Activated gamma-delta T cell treated with Interleukin-2 at 50 U/mL for 16 hours (primary cell): Measurements from ENCODE around the gene ADAD2.

Experiments
- DNase-seq: peaks from one replicate; pipeline ENCODE4 v3.0.0-alpha.2; 2020

The ADAD2 gene

DNA sequence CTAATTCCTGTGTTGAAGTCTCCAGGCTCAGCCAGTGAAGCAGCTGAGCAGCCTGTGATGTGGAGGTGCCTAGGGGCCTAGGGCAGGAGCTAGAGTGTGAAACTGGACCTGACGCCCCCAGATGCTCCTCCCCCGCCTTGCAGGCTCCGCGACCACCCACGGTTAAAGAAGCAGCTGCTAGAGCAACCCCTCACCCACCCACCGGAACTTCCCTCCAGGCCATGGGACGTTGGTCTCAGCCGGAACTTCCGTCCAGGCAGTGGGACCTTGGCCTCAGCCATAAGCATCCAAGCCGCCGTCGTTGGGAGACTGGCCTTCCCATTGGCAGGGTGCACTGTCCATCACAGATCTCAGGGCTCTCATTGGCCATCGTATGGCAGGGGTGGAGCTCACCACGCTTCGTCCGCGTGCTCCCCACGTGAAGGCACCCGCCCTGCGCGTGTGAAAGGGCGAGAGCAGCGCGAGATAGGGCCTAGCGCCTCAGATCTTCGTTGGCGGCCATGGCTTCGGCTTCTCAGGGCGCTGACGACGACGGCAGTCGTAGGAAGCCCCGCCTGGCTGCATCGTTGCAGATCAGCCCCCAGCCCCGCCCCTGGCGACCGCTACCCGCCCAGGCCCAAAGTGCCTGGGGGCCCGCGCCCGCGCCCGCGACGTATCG, at the start of gene ADAD2:
ADAD2 (plus strand) TSS at position 427 of the 658 bp plus-strand sequence; CDS start at position 501, 74 bp downstream.
- DNase-seq, result no peak

GRCh38 chr16:84143081-84143480, 47.9 kb upstream of the ADAD2 start:
- DNase-seq, result no peak

GRCh38 chr16:84143784-84144199, 47.2 kb upstream of the ADAD2 start:
- no peak for DNase-seq

DNA sequence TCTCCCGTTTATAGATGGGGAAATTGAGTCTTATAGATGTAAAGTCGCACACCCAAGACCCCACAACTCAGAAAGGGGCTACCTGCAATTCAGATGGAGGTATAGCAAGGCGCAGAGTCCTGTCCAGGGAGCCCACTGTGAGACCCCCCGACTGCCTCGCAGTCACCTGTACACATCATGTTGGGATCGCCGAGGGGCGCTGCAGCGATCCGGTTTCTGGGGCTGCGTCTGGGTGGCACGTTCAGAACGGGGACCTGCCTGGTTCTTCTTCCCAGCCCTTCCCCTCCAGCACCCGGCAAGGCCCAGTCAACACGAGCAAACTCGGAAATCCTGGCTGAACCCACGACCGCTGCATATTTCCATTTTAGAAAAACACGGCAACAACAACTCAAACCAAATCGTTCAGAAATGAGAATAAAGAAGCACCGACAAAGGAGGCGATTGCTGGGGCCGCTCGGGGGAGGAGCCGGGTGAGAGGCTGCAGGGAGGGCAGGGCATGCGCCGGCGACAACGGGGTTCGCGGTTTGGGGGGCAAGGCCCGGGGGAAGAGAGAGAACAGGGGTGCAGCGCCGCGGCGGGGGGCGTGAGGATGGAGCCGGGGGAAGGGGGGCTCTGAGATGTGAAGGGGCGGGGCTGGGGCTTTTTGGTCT, 46.6 kb upstream of the ADAD2 start:
- DNase-seq, result peak; percentile 43

DNA sequence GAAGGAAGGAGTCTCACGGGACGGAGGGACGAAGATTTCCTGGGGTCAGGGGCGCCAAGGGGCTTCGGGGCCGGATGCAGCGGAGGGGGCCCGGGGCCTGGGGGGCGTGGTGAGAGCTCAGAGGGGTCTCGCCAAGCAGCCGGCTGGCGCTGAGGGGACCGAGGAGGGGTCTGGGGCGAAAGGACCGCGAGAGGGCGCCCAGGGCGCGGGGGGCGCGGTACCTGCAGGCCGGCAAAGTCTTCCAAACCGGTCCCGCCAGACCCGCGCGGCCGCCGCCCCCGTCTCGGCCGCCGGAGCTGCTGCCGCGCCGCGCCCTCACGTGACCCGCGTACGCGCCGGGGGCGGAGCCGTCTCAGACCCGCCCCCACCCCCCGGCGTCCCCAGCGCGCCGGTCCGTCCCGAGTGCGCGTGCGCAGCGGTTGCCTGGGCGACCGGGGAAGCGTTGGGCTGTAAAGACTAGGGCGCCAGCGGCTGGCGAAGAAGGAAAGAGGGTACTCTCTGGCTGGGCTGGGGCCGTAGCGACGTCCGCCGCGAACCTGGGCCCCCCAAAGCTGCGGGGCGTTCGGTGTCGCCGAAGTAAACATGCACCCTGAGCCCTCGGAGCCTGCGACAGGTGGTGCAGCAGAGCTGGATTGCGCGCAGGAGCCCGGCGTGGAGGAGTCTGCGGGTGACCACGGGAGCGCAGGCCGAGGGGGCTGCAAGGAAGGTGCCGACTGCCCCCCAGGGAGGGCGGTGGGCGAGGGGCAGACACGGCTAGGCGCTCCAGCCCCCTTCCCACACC, 45.9 kb upstream of the ADAD2 start, which contains the start of the genes DNAAF1 and HSDL1:
DNAAF1 (plus strand) TSS at position 450 of the 781 bp plus-strand sequence; CDS start at position 583, 133 bp downstream.
HSDL1 (minus strand) TSS at position 319 of the 781 bp plus-strand sequence. CDS start 13,856 bp downstream, outside the sequence.
- peak; percentile 94 for DNase-seq

DNA sequence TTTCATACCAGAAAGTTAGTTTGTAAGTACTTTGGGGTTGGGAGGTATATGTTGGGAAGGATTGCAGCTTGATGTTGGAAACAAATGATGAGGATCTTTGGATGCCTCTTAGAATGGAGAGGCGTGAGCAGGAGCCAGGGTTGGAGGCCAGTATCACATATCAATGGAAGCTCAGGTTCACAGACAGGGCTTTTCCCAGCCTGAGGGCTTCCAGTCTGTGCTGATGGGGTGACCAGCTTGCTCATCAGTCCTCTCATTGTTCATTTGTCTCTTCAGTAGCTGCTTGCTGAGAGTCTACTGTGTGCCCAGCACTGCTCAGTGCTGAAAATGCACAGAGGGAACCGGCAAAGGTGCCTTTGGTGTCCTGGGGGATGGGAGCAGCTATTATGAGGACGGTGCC, 40.0 kb upstream of the ADAD2 start:
- no peak for DNase-seq

DNA sequence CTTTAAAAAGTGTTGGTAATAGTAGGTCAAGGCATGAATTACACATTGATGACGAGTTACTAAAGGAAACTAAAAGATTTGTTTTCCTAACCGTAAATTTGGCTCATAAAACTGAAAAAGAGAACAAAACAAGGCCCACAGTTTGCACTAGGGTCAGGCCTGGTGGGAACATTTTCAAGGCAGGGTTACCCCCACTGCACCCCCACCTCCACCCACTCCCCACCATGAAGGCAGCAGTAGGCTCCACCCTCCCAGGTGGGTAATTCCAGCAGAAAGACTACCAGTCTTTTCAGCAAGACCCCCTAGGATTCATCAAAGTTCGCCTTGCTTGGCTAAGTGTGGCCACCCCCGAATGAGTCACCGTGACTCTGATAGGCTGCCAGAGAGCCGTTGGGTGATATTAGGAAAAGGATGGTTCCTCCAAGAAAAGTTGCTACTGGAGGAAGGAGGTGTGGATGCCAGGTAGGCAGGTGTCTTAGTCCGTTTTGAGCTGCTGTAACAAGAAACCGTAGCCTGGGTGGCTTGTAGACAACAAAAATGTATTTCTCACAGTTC, 37.2 kb upstream of the ADAD2 start:
- no peak for DNase-seq

- no peak for DNase-seq
Measured at GRCh38 chr16:84155226-84155625, 35.7 kb upstream of the ADAD2 start.

- DNase-seq, result no peak
Measured at GRCh38 chr16:84155771-84156170, 35.2 kb upstream of the ADAD2 start.

DNA sequence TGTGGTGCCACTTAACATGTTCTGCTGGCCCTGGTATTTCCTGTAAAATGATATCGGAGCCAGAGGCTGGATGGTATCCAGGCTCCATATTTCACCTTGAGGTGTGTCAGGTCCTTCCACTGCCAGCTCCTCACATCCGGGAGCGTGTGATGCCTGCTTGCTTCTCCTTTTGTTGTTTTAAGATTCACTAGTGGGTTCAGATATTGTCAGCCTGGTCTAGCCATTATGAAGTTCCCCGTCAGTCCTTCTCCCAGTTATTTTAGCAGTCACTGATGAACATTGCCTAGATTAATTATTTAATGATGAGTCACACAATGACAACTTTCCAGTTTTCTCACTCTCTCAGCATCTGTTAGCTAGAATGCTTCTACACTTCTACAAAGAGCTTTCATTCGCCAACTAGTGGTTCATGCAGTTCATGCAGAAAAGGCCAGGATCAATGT, 34.6 kb upstream of the ADAD2 start:
- DNase-seq, result no peak

DNA sequence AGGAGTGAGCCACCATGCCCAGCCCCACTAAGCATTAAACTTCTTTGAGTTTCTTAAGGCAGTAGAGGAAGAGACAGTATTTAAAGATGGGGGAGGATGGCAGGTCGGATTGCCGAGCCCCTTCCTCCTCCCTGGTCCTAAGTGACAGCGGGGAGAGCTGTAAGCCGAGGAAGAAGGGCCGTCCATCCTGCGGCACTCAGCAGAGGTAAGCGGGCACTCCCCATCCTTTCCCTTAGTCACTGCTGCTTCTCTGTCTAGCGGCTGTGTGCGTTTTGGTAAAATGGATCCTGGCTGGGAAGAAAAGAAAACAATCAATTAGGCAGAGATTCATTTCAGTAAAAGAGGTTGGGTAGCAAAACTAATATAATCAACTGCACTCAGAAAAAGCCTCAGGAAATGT, 31.9 kb upstream of the ADAD2 start:
- DNase-seq, result no peak

- DNase-seq, result no peak
Measured at GRCh38 chr16:84159800-84160199, 31.2 kb upstream of the ADAD2 start.

DNA sequence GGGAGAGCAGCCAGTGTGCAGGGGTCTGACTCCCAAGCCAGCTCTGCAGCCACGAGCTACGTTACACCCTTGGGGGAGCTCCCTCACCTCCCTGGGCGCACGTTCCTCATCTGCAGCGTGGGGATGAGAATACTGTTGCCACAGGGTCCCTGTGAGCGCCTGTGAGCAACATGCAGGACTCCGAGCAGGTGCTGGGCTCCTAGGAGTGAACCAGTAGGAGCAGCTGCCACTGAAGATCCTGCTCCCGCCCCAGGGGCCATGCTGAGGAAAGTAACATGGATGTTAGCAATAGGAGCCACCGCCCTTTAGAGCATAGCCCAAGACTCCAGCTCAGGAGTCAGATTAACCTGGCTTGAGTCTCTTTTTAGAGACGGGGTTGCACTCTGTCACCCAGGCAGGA, 29.9 kb upstream of the ADAD2 start:
- no peak for DNase-seq

DNA sequence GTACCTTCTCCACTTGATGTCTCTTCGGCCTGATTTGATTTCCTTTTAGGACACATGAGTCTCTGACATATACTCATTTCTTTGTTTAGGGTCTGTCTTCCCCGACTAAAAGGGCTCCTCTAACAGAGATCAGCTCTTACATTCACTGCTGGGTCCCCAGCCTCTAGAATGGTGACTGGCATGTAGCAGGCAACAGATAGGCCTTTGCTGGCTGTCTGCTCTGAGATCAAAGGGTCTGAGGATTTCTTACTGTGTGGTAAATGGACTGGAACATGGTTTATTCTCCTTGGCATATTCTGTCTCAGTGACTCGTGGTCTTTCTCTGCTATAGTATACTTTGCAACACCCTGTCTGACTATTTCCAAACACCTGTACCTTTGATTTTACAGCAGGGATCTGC, 29.2 kb upstream of the ADAD2 start:
- DNase-seq, result no peak

DNA sequence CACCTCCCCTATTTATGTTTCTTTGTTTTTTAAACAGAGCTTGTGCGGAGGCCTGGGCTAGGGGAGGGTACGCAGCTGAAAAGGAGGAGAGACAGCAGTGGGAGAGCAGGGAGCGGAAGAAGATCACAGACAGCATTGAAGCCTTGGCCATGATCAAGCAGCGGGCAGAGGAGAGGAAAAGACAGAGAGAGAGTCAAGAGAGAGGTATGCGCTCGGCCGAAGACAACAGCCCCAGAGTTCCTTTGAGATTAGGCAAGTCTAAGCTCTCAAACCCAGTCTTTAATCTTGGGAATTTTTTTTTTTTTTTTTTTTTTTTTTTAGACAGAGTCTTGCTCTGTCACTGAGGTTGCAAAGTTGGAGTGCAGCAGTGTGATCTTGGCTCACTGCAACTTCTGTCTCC, 25.2 kb upstream of the ADAD2 start:
- no peak for DNase-seq

GRCh38 chr16:84166796-84167695, 23.9 kb upstream of the ADAD2 start:
- no peak for DNase-seq

DNA sequence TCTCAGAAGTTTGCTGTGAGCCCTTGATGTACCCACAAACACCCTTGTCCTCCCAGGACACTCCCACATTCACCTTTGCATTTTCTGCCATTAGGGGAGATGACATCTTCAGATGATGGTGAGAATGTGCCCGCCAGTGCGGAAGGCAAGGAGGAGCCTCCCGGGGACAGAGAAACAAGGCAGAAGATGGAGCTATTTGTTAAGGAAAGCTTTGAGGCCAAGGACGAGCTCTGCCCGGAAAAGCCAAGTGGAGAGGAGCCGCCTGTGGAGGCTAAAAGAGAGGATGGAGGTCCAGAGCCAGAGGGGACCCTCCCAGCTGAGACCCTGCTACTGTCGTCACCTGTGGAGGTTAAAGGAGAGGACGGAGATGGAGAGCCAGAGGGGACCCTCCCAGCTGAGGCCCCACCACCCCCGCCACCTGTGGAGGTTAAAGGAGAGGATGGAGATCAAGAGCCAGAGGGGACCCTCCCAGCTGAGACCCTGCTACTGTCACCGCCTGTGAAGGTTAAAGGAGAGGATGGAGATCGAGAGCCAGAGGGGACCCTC, 21.1 kb upstream of the ADAD2 start:
- DNase-seq, result no peak

DNA sequence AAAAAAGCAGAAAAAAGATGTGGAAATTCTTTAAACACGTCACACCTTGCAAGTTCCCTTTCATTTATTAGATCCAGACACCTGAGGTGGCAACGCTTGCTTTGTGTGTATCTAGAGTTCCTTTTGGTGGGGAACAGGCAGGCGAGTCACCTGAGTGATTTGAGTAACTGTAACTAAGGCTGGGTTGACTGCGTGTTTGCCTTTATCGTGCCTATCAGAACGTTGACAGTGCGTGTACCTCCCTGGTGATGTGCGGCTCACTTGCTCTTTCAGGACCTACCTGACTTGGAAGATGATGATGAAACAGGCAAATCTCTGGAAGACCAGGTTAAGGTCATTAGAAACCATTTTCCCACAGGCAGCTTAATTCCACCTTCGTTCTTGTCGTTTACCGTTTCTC, 16.6 kb upstream of the ADAD2 start:
- no peak for DNase-seq

DNA sequence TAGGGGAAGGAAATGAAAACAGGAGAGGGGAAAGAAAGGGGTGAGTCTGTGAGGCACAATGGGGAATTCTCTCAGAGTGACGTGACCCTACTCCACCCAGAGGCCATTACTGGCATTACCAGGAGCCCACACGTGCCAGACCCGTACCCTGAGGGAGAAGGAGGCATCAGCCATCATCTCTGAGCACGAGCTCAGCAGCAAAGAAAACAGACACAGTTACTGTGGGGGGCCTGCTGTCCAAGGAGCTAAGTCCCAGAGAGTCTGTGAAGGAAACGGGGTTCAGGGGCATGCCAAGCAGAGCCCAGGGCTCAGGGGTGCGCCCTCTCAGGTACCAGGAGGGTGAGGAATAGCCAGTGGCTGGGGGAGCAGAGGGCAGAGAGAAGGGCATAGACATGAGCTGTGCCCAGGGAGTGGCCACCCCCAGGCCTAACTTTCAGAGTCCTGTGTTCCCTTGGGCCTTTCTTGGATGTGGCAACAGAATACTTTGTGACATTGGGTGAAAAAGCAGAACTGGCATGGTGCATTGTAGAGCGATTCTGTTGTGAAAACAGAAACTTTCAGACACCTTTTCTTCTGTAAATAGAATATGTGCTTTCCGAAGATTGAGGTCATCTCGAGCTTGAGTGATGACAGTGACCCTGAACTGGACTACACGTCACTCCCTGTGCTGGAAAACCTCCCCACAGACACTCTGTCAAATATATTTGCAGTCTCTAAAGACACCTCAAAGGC, 15.4 kb upstream of the ADAD2 start:
- DNase-seq, result peak; percentile 34

DNA sequence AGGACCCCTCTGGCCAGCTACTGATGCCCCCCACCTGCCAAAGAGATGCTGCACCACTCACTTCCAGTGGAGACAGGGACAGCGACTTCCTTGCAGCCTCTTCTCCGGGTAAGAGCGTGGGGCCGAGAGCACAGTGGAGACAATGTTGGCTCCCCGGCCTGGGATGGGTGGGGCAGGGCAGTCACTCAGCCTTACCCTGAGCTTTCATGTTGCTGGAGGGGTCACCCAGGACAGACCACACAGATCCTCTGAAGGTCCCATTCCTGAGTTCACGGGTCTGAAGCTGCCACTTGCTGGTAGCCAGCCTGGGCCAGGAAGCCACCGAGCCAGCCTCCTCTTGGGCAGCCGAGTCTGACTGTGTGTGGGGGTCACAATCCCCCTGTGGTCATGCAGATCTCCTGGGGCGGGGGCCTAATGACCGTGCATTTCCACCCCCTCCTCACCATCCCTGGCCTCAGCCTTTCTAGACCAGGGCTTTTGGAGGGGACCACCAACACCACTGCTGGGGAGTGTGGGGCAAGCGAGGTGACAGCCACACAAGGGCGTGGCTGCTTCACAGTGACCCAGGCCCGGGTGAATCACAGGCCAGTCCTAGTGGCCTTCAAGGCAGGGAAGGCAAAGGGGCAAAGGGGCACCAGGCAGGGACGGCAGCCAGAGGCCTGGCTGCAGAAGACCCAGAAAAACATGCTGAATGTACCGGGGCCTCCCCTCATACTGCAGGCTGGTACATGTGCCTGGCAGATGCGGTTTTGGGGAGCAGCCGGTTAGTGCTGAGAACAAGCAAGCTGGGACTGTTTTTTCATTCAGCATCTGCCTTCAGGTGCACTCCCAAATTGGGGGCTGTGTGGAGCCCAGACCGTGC, 14.5 kb upstream of the ADAD2 start:
- DNase-seq, result no peak
